Peyer's patch (tissue), 4 donors: ENCODE results near the gene GNG10. TPM values are rescaled to one million over a fixed set of nuclear protein-coding genes. Genes with fewer than 3 reads are reported as not detected.

Source experiments
- DNase-seq, 3 donors: peaks; one replicate each; pipeline ENCODE4 v3.0.0-alpha.2; 2017 to 2019
- H3K27ac ChIP-seq, 4 donors: fragments of 200-600 bp; sonication (generic); one replicate each; pipeline ENCODE4 v1.5.1; 2016 to 2019
- H3K27me3 ChIP-seq, 2 donors: fragments of 200-600 bp; sonication (generic); one replicate each; pipeline ENCODE4 v1.5.1; 2019
- H3K36me3 ChIP-seq, 3 donors: fragments of 200-600 bp; sonication (generic); one replicate each; pipeline ENCODE4 v1.5.1; 2016 to 2019
- H3K4me1 ChIP-seq, 4 donors: fragments of 200-600 bp; sonication (generic); one replicate each; pipeline ENCODE4 v1.5.1; 2016 to 2019
- H3K4me3 ChIP-seq, 4 donors: fragments of 200-600 bp; sonication (generic); 1 replicate in 3 of 4; 2 replicates in 1 of 4; pipeline ENCODE4 v1.5.1; 2016 to 2019; ENCODE audit warnings: mild to moderate bottlenecking in 1 of 4
- H3K9me3 ChIP-seq, 4 donors: fragments of 200-600 bp; sonication (generic); one replicate each; pipeline ENCODE4 v1.5.1; 2016 to 2019; ENCODE audit warnings: mild to moderate bottlenecking in 1 of 4
- POLR2A ChIP-seq, 2 donors: fragments of 450-650 bp; IDR thresholded peaks; one replicate each; pipeline ENCODE4 v1.5.1; 2017; ENCODE audit warnings: antibody characterized with exemption in 2 of 2, mild to moderate bottlenecking in 2 of 2, moderate library complexity in 2 of 2
- total RNA-seq, 4 donors: library from RNA; depleted of rRNA; stranded (reverse); fragments of >200 nt; gene quantifications; one replicate each; pipeline ENCODE4 v1.1.0, GENCODE V29; 2016
- TF ChIP-seq, protein P1 (sequence below), 6 experiments: fragments of 450-650 bp in 4 of 6; fragments of 200-600 bp in 2 of 6; sonication (generic) in 1 of 6; IDR thresholded peaks; one replicate each; pipeline ENCODE4 v1.5.1; 2017 to 2019; ENCODE audit warnings: antibody characterized with exemption in 6 of 6, mild to moderate bottlenecking in 3 of 6, moderate library complexity in 1 of 6

GNG10 gene
- total RNA-seq, 4 donors from 2014 or later: 15.8 to 64.4 (median 31.5) TPM

DNA sequence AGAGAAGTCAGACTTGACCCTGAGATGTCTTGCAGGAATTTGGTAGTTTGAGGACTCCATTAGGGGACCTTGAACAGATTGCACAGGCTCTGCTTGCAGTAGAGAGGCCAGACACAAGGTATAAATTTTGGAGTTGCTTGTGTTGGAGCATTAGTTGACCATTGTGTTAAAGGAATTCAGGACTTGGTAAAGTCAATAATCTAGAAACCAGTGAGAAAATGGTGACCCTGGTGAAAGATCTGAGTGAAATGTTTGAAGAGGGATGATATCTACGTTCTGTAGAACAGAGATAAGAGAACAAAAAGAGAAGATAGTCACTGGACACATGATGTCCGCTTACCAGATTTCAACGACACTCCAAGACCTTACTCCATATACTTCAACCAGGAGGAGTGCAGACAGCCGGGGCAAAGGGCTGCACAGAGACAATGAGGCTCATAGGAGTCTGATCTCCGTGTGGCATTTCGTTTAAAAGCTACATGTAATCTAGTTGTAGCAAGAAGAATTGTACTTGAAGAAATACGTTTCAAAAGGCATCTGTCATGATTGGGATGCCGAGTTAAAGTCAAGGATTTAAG, 17.1 kb upstream of the GNG10 start:
- no peak for TF ChIP-seq POLR2A (IDR thresholded peaks at IDR 0.05)
- TF ChIP-seq, protein P1, sequence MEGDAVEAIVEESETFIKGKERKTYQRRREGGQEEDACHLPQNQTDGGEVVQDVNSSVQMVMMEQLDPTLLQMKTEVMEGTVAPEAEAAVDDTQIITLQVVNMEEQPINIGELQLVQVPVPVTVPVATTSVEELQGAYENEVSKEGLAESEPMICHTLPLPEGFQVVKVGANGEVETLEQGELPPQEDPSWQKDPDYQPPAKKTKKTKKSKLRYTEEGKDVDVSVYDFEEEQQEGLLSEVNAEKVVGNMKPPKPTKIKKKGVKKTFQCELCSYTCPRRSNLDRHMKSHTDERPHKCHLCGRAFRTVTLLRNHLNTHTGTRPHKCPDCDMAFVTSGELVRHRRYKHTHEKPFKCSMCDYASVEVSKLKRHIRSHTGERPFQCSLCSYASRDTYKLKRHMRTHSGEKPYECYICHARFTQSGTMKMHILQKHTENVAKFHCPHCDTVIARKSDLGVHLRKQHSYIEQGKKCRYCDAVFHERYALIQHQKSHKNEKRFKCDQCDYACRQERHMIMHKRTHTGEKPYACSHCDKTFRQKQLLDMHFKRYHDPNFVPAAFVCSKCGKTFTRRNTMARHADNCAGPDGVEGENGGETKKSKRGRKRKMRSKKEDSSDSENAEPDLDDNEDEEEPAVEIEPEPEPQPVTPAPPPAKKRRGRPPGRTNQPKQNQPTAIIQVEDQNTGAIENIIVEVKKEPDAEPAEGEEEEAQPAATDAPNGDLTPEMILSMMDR (IDR thresholded peaks at IDR 0.05): no peak
- H3K27me3 ChIP-seq: no peaks in the 10 kb centered on the region
- H3K27ac ChIP-seq: no peak overlapping the region
- no peak for DNase-seq
- H3K9me3 ChIP-seq: no peaks in the 10 kb centered on the region
- H3K36me3 ChIP-seq: peaks cover 0 to 17% (median 3%) of the 10 kb centered on the region in 3 donors
- H3K4me3 ChIP-seq: no peak overlapping the region
- H3K4me1 ChIP-seq: peaks cover 0 to 7% (median 0%) of the 10 kb centered on the region in 4 donors

DNA sequence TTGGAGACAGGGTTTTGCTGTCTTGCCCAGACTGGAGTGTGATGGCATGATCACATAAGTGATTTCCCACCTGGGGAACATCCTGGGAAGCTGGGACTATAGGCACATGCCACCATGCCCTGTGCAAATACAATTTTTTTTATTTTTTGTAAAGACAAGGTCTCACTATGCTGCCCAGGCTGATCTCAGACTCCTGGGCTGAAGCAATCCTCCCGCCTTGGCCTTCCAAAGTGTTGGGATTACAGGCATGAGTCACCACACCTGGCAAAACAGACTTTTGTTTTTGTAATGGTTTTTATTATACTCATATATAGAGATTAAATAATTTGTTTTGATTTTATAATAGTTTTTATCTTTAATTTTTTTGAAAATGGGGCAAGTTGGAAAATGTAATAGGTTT, 15.6 kb upstream of the GNG10 start:
- TF ChIP-seq POLR2A (IDR thresholded peaks at IDR 0.05): no peak
- TF ChIP-seq, protein P1 (IDR thresholded peaks at IDR 0.05): no peak
- DNase-seq: no peak

GRCh38 chr9:111646417-111646816, 15.0 kb upstream of the GNG10 start:
- TF ChIP-seq, protein P1 (IDR thresholded peaks at IDR 0.05): no peak
- TF ChIP-seq POLR2A (IDR thresholded peaks at IDR 0.05): no peak

More for the DNA sequence above, 15.6 kb upstream of the GNG10 start:
- H3K36me3 ChIP-seq: peaks cover 0 to 28% (median 3%) of the 10 kb centered on the region in 3 donors
- H3K9me3 ChIP-seq: no peaks in the 10 kb centered on the region
- H3K4me3 ChIP-seq: no peak overlapping the region
- no peaks in the 10 kb centered on the region for H3K27me3 ChIP-seq
- peaks cover 0 to 7% (median 0%) of the 10 kb centered on the region in 4 donors for H3K4me1 ChIP-seq
- H3K27ac ChIP-seq: no peak overlapping the region

DNA sequence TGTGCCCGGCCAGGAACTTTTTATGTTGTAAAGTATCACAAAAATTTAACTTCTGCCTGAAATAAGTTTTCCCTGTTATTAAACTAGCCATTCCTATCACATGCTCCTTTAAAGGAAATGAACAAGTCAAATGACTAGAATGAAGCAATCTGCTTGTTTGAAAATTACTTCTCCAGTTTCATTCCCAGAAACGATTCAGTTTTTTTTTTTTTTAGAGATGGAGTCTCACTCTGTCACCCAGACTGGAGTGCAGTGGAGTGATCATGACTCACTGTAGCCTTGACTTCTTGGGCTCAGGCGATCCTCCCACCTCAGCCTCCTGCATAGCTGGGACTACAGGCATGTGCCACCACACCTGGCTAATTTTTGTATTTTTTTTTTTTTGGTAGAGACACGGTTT, 13.3 kb upstream of the GNG10 start:
- no peak for DNase-seq
- H3K4me1 ChIP-seq: peaks cover 0 to 7% (median 0%) of the 10 kb centered on the region in 4 donors
- no peak overlapping the region for H3K4me3 ChIP-seq
- H3K27me3 ChIP-seq: no peaks in the 10 kb centered on the region
- peaks cover 0 to 30% (median 3%) of the 10 kb centered on the region in 3 donors for H3K36me3 ChIP-seq
- TF ChIP-seq, protein P1 (IDR thresholded peaks at IDR 0.05): no peak
- TF ChIP-seq POLR2A (IDR thresholded peaks at IDR 0.05): no peak
- no peaks in the 10 kb centered on the region for H3K9me3 ChIP-seq
- no peak overlapping the region for H3K27ac ChIP-seq

More at GRCh38 chr9:111646417-111646816, 15.0 kb upstream of the GNG10 start:
- Histone ChIP-seq H3K27ac (no peak overlapping the region), H3K27me3 (no peaks in the 10 kb centered on the region), H3K4me3 (no peak overlapping the region), H3K36me3 (peaks cover 0 to 28% (median 3%) of the 10 kb centered on the region in 3 donors), H3K9me3 (no peaks in the 10 kb centered on the region), H3K4me1 (peaks cover 0 to 7% (median 0%) of the 10 kb centered on the region in 4 donors)
- DNase-seq: no peak

DNA sequence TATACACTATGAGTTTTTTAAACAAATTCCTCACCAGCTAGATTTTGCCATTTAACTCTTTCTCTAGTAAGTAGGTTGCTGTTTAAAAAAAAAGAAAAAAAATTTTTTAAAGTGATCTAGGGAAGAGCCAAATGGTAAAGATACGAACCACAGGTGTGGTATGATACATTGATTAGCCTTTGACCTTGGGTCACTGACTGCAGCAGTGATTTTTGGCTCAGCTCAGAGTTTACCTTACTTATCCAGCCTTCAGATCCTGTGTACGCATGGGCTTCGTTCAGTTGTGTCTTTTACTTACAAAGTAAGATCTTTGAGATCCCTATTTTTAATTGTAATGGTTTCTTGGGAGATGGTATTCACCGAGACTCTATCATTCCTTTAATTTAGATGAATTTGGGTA, 12.4 kb upstream of the GNG10 start:
- DNase-seq: no peak
- H3K27ac ChIP-seq: no peak overlapping the region
- H3K4me1 ChIP-seq: peaks cover 0 to 7% (median 0%) of the 10 kb centered on the region in 4 donors
- peaks cover 0 to 40% (median 3%) of the 10 kb centered on the region in 3 donors for H3K36me3 ChIP-seq
- no peak overlapping the region for H3K4me3 ChIP-seq
- no peaks in the 10 kb centered on the region for H3K9me3 ChIP-seq
- H3K27me3 ChIP-seq: no peaks in the 10 kb centered on the region
- TF ChIP-seq, protein P1 (IDR thresholded peaks at IDR 0.05): no peak
